NCI-H748 treated with DMSO at 0.1 percent for 48 hours (cell line): Measurements from ENCODE around the gene PPP1R10.

ENCODE experiments used
- DNase-seq: peaks from one replicate; lab custom pipeline; 2025; lab: John Stamatoyannopoulos, UW

Gene PPP1R10

GRCh38 chr6:30619561-30619960 lies 2.5 kb upstream of the PPP1R10 start:
- no peak for DNase-seq

- no peak for DNase-seq
Observed at GRCh38 chr6:30618270-30618797, 1.3 kb upstream of the PPP1R10 start.

- peak; percentile 98 for DNase-seq
Observed at GRCh38 chr6:30617565-30618269, 674 bp upstream of the PPP1R10 start, which contains the start of gene MRPS18B. MRPS18B (plus strand) TSS chr6:30617840; CDS start chr6:30617866, 26 bp downstream.

- DNase-seq, result peak; percentile 64
Observed at GRCh38 chr6:30615958-30616810, 859 bp downstream of the PPP1R10 start.

GRCh38 chr6:30615219-30615957 lies 1.7 kb downstream of the PPP1R10 start:
- DNase-seq, result peak; percentile 74

GRCh38 chr6:30614843-30615218 lies 2.2 kb downstream of the PPP1R10 start:
- DNase-seq, result peak; percentile 99

GRCh38 chr6:30614044-30614842 lies 2.8 kb downstream of the PPP1R10 start:
- DNase-seq, result no peak

- no peak for DNase-seq
Observed at GRCh38 chr6:30613251-30614043, 3.6 kb downstream of the PPP1R10 start.

- no peak for DNase-seq
Observed at GRCh38 chr6:30612687-30613248, 4.3 kb downstream of the PPP1R10 start.

- DNase-seq, result no peak
Observed at GRCh38 chr6:30612213-30612612, 4.8 kb downstream of the PPP1R10 start.

GRCh38 chr6:30611856-30612194 lies 5.2 kb downstream of the PPP1R10 start:
- no peak for DNase-seq

- DNase-seq, result no peak
Observed at GRCh38 chr6:30611150-30611855, 5.7 kb downstream of the PPP1R10 start.

GRCh38 chr6:30610065-30610464 lies 7.0 kb downstream of the PPP1R10 start:
- DNase-seq, result no peak

GRCh38 chr6:30603961-30604360 lies 13.1 kb downstream of the PPP1R10 start:
- no peak for DNase-seq

- DNase-seq, result no peak
Observed at GRCh38 chr6:30601815-30602641, 15.0 kb downstream of the PPP1R10 start.

- DNase-seq, result no peak
Observed at GRCh38 chr6:30601436-30601814, 15.6 kb downstream of the PPP1R10 start.

GRCh38 chr6:30600451-30600961 lies 16.5 kb downstream of the PPP1R10 start:
- DNase-seq, result no peak

- no peak for DNase-seq
Observed at GRCh38 chr6:30599625-30600324, 17.3 kb downstream of the PPP1R10 start.
